ENCODE results near the gene CD79B.

The CD79B gene

DNA sequence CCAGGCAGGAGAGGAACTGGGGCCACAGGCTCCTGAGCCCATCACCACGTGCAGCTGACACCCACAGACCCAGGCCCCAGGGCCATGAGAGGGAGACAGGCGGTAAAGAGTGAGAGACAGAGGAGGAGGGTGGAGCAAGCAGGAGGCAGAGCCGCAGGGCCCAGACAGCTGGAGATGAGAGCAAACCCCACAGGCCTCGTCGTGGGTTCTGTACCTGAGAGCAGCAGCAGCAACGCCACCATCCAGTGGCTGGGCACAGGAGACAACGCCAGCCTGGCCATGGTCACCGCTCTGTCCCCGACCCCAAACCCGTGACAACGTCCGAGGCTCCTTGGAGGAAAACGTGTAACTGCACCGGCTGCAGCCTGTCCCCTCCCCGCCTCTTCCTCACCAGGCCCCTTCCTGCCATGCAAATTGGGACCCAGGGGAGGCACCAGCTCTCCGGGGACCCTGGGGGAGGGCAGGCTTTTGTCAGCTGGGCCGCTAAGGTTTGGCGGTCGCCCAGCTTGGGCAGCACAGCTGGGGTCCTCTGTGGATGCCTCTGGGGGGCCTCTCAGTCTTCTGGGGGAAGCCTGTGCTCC lies at the start of gene CD79B:
TSS of gene CD79B (minus strand) at position 351 of the 581 bp plus-strand sequence. CDS start at position 281, 70 bp downstream.
- DNase-seq, result peak; percentile 21

DNA sequence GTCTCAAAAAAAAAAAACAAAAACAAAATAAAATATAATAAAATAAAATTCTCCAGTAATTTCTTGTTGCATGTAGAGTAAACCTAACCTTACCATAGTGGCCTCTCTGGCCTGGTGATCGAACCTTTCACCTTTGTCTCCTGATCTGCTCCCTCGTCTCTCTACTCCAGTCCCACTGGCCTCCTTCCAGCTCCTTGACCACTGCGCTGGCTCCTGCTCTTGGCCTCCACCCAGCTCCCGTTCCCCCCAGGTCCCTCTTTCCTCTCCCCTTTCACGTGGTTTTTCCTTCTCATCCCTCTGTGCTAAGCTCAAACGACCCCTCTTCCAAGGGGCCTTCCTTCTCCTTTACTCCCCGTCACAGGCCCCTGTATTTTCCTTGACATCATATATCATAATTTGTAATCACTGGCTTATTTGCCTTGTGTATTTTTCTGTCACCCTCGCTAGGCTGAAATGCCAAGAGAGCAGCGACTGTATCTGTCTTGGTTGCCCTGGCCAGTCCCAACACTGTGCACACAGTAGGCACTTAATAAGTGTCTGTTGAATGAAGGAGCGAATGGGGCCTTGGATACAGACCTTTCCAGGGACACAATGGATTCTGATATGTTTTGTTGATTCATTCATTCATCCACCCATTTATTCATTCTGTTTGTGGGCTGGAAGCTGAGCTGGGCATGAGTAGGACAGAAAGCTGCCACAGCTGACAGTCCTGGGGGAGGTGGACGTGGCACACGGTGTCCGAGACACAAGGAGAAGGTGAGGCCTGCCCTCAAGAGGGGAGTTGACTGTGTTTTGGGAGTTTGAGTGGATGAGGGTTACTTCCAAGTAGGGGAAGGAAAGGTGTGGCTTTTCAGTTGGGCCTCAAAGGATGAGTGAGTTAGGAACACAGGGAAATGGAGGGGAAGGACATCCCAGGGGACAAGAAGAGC lies 46.4 kb upstream of the CD79B start:
- DNase-seq, result no peak

DNA sequence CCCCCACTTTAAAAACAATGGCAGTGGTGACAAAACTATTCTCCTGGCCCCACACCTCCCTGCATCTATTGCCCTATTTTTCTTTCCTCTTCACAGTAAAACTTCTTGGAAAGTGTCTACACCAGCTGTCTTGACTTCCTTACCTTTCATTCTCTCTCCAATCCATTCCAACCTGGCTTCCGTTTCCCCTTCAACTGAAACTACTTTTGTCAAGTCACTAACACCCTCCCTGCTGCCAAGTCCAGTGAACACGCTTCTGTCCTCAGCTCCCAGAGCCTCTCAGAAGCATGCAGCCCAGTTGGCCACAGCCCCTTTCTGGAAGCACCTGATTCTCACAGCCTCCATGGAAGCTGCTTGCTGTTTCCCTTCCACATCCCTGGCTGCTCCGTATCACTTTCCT lies 44.6 kb upstream of the CD79B start:
- DNase-seq, result no peak

DNA sequence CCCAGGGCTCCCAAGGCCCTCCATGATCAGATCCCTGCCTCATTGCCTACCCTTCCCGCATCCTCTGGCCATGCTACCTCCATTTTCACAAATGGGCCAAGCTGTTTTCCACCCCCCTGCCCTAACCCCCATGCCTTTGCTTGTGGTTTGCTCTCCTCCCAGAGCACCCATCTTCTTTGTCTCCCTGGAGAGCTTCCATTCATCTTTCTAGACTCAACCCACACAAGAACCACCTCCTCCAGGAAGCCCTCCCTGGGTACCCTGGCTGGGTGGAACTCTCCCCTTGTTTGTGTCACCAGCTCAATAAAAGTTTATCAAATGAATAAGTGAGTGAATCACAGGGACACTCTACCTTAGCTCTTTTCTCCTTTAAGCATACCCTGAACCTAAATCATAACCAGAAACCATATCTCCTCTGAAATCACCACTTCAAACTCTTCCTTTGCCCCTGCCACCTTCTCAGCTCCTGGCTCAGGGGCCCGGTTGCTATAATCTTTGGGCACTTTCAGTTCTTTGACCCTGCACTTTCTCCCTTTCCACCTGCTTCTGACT lies 43.5 kb upstream of the CD79B start:
- DNase-seq, result no peak

DNA sequence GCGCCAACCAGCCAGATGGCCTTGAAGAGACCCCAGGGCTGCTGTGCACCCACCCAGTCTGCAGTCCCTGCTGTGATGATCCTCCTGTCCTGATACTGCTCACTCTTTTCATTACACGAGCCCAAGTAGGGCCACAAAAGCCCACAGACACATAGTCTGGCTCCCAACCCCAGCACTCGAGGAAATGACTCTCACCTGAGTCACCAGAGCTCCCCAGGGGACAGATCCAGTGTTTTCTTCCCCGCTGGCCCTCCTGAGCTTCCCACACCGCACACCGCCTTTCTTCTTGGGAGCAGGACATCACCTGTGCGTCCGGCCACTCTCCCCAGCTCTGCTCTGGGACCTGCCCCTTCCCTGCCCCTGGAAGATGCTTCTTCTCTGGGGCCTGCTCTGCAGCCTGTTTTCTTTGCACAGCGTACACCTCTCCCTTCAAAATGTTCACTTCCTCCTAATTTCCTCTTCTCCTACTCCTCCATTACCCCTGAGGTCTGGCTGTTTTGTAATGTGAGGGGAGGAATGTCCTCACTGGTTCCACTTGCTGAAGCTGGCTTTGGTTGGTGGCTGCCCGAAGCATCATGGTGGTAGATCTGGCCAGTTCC lies 42.6 kb upstream of the CD79B start:
- no peak for DNase-seq

DNA sequence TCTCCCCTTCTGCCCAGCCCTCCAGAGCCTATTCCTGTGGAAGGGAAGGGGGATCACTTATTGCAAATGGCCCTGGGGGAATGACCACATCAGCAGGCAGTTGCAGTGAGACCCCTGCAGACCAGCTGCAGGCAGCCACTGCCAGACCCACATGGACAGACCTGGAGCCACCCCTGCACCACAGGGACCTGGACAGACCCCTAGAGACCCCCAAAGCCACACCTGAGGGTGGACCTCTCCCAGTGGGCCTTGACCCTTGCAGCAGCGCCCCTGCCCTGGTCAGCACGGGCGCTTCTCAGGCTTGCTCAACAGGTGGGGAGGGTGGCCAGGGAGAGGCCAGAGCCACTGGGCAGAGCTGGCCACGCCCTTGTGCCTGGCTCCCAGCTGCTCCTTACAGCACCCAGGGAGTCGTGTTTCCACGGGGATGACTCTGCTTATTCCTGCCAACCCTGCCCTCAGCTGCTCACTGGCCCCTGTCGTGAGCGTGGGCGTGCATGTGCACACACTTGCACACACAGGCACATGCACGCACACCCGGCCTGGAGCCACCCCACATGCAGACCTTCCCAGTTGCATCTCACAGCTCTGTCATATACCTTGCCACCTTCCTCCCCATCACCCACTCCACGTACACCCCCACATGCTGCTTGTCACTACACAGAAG lies 41.9 kb upstream of the CD79B start:
- DNase-seq, result no peak

DNA sequence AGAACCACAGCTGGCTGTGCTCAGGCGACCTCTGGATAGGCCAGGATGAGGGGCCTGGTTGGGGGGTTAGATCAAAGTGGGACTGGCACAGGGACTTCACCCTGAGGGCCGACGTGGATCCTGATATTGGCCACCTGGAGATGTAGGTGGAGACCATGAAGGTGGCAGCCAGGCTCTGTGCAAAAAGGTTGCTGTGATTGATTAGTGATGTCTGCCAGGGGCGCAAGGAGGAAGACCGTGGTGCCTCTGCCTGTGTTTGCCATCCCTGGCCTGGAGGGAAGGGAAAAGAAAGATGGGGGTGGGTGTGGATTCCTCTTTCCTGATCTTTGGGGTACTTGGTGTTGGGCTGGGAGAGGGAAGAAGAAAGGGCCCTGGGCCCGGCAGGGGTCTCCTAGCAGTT lies 41.1 kb upstream of the CD79B start:
- no peak for DNase-seq

DNA sequence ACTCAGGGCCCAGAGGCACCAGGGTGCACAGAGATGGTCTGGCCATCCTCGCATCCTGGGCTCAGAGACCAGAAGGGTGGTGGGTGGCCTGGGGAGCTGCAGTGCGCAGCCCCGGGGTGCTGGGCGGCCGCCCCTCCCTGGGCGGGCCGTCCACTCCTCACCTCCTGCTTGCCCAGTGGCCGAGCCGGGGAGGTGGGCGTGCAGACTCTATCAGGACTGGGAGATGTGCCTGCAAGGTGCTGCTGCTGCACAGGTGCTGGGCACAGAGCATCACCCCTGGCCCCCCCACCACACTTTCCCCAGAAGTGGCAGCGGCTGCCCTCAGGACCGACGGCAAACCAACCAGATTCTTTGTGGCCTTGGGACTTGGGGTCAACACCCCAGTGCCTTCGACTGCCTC lies 40.7 kb upstream of the CD79B start, which contains the start of gene SCN4A:
TSS of gene SCN4A (minus strand) at position 123 of the 400 bp plus-strand sequence. CDS start at position 46, 77 bp downstream.
- no peak for DNase-seq

DNA sequence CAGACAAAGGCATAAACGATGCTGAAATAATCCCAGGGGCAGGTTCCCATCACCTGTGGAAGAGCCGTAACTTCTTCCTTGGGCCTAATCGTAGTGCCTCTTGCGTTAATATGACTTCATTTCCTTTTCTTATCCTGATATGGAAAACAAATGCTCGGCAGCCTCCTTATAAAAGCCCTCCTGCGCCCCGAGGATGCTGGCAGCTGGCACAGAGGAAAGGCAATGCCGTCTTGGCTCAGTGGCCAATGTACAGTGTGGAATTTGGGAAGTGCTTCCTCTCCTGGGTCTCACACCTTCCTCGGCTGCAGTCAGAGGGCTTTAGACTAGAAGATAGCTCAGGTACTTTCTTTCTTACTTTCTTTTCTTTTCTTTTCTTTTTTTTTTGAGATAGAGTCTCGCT lies 37.1 kb upstream of the CD79B start:
- no peak for DNase-seq

DNA sequence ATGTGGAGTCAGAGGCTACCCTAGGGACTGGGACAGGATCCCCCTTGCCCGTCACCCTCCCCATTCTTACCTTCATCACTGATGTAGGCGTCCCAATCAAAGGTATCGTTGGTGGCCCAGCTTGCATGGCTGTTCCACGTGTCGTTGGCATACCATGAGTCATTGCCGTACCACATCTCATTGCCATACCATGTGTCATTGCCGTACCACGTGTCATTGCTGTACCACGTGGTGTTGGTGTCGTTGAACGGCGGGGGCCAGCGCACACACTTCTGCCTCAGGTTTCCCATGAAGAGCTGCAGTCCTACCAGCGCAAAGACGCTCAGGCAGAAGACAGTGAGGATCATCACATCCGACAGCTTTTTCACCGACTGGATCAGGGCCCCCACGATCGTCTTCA lies 35.8 kb upstream of the CD79B start:
- DNase-seq, result no peak

DNA sequence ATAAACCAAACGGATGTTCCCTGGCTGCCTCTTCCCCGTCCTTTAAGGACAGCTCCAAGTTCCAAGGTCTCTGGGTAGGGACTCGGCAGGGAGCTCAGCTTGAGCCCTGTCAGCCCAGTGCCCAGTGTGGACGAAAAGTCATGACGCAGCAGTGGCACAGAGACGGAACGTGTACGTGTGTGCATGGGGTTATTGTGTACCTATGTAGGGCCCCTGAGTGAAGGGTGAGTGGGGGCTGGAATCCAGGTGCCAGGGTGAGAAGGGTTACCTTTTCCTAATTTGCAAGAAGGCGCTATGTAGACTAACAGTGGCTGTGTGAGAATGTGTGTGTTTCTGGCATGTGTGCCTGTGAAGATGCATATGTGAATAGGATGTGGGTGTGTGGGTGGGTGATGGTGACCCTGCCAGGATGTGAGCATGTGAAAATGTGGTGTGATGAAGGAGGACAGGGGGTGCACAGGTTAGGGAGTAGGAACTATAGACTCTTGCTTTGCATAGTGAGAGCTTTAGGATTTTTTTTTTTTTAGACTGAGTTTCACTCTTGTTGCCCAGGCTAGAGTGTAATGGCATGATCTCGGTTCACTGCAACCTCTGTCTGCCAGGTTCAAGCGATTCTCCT lies 34.6 kb upstream of the CD79B start:
- DNase-seq, result peak; percentile 52

DNA sequence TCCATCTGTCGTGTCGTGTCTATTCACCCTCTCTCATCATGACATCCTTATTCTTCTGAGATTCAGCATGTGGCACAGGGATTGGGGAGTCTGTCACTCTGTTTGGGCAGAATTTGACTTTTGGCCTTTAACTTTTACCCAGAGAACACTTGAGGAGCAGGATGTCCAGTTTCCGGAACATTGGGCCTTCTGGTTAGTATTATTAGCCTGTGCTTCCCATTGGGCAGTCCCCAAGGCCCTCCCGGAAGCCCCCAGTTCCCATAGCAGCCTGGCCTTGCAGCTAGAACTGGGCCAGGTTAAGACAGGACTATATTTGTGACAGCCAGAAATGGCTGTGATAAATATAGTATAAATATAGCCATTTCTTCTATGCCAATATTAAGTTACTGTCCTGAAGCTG lies 31.0 kb upstream of the CD79B start:
- no peak for DNase-seq

DNA sequence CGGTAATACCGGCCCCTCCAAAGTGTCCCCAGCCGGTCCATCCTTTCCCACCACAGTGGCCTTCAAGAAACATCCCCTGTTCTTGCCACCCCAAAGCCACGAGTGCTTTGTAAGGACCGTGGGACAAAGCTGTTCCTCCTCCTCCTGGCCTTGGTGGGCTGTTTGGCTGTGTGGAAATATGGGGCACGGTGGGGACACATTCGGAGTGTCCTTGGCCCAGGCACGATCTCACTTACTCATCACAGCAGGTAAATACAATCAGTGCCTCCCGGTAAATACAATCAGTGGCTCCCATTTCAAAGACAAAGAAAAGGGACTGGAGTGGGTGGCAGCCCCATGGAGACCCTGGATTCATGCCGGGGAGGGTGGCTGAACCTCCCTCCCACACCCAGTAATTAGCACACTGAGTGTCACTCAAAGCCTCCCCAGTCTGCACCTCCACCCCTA lies 30.2 kb upstream of the CD79B start:
- DNase-seq, result no peak

DNA sequence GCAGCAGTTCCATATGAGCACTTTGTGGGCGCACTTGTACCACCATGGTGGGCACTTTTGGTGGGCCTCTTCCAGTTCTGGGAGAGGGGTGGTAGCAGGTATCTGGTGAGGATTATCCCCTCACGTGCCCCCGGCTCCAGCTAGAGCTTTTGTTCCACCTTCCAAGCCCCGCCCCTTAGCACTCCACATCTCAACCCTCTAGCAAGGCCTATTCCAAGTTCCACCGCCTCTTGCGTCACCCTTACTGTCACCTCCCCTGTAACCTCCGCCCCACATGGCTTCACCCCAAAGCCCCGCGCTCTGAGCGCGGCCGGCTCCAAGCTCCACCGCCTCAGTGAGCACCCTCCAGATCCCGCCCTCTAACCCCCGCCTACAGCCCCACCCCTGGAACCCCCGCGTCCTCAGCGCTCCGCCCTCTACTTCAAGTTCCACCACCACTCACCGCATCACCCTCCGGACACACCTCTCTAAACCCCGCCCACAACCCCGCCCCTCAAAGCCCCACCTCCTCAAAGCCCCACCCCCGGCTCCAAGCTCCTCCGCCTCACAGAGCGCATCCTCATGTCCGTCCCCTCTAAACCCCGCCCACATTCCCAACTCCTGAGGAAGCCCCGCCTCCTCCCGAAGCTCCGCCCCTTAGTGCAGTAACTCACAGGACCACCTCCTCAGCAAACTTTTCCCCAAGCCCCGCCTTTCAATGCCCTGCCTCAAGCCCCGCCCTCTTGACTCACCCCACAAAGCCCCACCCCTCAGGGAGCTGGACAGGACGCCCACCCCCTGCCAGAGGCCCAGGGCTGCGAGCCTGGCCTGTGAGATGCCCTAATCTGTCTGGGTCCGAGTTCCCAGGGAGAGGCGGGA lies 29.5 kb upstream of the CD79B start:
- no peak for DNase-seq

DNA sequence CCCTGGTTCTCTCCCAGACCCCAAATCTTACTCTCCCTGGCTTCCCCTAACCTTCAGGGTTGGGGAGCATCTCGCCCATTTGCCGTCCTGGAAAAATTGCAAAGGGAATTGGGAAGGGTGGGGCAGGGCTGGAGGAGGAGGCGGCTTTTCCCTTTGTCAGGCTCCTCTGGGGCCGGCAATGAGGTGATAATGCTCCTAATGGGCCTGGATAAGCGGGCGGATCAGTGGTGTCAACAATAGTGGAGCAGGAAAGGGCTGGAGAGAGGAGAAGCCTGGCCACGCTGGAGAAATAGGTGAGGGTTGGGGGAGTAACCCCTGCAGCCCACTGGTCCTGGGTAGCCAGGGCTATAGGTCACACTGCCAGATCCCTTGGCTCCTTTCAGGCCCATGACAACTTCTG lies 28.3 kb upstream of the CD79B start:
- DNase-seq, result no peak

DNA sequence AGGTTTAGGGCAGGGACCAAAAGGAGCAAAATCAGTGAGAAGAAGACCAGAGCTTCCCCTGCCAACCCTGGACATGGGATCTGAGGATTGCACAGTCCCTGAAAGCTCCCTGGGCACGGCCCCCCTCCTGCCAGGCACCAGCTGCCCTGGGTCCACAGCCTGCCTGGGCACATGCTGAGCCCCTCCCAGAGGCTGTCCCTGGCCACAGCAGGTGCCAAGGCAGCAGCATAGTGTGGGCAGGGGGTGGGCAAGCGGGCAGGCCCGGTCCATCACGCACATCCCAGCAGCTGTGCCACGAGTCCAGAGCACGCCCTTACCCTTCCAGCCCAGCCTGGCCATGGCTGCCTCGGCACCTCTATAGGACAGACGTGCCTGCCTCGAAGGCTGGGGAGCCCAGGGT lies 27.9 kb upstream of the CD79B start:
- DNase-seq, result no peak

DNA sequence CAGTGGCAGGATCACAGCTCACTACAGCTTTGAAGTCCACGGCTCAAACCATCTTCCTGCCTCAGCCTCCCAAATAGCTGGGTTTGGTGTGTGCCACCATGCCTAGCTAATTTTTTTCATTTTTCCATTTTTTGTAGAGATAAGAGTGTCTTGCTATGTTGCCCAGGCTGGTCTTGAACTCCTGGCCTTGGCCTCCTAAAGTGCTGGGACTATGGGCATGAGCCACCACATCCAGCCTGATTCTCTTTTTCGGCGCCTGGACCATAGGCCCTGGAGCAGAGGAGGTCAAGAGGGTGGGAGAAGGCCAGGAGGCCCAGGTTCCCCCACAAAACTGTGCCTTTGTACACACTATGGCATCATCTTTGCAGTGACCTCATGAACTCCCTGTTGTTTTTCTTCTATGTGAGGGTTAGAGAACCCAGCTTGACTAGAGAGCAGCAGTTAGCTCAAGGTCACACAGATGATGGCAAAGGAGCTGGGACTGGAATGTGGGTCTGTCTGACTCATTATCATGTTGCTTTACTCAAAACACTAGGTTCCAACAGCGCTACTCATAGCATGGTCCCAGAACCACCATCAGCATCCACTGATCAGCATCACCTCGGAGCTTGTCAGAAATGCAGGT lies 24.3 kb upstream of the CD79B start:
- DNase-seq, result no peak

DNA sequence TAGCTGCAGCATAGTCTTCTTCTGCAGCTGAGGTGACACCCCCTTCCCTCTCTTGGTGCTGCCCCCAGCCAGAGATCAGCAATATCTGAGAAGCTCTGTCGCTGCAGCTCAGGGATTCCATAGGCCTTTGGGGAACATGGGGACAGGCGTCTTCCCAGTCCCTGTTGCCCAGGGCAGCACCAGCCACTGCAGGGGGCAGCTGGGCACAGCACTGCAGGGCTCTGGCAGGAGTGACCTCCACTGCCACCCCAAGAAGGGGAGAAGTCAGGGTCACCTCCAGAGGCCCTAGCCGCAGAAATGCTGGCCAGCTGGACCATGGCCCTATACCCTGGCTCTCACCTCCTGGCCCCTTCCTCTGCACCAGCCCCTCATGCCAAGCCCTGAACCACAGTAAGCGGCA lies 23.7 kb upstream of the CD79B start:
- no peak for DNase-seq

DNA sequence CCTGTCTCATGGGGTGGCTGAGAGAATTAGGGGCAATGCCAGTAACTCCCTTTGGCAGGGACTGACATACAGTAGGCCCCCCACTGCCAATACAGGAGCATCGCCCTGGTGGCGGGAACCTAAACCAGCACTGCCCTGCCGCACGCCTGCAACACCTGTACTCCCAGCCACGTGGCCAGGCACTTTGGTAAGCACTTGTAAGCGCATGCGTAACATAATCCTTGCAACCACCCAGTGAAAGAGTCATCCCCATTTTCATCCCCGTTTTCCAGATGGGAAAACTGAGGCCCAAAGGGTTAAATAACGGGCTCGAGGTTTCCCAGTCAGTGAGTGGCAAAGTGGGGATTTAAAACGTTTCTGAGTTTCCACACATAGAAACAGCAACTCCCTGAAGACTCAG lies 23.1 kb upstream of the CD79B start:
- DNase-seq, result no peak

DNA sequence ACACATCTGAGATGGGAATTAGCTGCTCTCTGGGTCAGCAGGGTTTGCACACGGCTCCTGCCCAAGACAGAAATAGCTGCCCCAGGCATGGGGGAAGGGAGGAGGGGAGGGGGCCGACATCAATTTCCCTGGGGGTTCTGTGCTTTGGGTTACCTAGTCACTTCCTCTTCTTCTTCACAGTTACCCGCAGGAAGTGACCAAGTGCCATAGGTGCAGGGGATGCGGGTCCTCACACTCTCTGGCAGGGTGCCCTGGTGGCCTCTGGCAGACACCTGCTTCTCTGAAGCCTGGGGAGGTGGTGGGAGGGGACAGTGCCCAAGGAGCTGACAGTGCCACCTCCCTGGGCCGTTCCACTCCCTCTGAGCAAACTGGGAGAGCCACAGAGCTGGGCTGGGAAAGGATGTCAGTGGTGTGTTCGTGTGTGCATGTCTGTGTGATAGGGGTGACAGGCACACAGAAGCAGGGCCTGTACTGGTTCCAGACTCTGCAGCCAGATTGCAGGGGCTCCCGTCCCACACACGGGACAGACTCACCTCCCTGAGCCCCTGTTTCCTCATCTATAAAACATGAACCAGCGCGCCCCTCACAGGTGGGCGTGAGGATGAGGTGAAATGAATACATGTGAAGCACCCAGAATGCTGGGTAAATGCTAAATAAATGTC lies 22.4 kb upstream of the CD79B start:
- peak; percentile 64 for DNase-seq
